HG02623 (cell line): Measurements from ENCODE around the gene PRSS3.
"Not testable (repeated sequence)": the region's sequence is repeated elsewhere in the genome, so short reads cannot be mapped to it uniquely, and the experiment has no call there.

Experiments
- ATAC-seq: cut with Tn5 transposase; IDR thresholded peaks from one replicate; pipeline ENCODE4 v1.9.1; 2021; ENCODE audit warnings: moderate library complexity; ENCODE audit not compliant: unreplicated experiment

PRSS3 gene

DNA sequence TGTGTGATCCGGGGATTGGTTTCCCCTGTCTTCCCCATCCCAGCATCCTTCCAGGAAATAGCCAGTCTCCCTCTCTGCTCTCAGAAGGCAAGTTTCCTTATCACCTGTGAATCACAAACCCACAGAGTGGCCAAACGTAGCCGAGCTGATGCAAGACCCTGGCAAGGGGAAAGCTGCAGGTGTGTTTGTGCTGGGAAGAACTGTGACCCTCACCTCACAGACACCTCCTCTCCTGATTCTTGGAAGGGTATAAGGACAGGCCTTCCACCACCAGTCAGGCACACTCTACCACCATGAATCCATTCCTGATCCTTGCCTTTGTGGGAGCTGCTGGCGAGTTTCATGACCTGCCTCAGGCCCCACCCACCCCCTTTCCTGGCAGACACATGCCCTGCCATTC lies at the start of gene PRSS3:
PRSS3 (plus strand) TSS at position 281 of the 400 bp plus-strand sequence; CDS start at position 294, 13 bp downstream.
- no peak for ATAC-seq

DNA sequence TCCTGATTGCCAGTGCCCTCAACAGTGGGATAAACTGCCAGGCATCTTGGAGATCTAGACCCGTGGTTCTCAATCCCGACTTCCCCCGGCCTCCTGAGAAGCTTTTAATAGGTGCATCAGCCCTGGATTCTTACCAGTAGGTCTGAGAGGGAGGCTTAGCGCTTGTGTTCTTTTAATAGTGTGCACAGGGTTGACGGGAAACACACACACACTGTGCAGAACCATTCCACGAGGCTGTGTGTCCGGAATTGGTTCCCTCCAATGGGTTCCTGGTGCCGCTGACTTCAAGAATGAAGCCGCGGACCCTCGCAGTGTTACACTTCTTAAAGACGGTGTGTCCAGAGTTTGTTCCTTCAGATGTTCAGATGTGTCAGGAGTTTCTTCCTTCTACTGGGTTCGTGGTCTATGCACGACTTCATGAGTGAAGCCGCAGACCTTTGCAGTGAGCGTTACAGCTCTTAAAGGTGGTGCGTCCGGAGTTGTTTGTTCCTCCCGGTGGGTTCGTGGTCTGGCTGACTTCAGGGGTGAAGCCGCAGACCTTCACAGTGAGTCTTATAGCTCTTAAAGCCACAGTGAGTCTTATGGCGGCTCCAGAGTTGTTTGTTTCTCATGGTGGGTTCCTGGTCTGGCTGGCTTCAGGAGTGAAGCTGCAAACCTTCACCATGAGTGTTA lies 46.6 kb upstream of the PRSS3 start:
- ATAC-seq = no peak

DNA sequence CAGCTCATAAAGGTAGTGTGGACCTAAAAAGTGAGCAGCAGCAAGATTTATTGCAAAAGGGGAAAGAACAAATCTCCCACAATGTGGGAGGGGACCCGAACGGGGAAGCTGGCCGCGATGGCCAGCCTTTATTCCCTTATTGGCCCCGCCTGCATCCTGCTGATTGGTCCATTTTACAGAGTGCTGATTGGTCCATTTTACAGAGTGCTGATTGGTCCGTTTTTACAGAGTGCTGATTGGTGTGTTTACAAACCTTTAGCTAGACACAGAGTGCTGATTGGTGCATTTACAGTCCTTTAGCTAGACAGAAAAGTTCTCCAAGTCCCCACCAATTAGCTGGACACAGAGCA lies 46.1 kb upstream of the PRSS3 start:
- not testable (repeated sequence) for ATAC-seq

GRCh38 chr9:33750307-33750838 lies 45.0 kb upstream of the PRSS3 start:
- ATAC-seq = no peak

- no peak for ATAC-seq
Observed at GRCh38 chr9:33750839-33751339, 44.5 kb upstream of the PRSS3 start.

DNA sequence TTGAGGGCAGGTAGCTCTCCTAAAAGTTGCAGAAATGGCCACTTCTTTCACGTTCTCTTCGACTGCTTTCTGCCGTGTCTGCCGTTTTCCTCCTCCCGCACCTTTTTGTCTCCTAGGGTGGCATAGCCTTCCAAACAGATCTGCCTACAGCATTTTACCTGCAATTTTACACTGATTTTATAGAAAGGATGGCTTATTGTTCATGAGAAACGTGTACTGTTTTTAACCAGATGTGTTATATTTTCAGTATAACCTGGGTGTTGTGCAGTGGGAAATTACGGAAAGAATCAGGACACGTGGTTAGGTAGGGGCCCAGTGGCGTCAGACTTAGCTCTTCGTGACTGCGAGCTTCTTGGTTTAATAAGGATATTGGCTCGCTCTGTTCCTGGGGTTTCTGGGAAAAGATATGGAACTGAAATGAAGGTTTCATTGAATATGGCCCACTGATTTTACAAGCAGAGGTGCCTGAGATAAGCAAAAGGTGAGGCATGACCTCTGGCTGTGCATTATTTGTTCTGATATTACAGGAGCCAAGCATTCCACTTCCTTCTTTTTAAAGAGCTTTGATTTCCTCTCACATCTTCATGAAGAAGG lies 43.7 kb upstream of the PRSS3 start:
- ATAC-seq = no peak

- ATAC-seq = no peak
Observed at GRCh38 chr9:33752130-33752637, 43.2 kb upstream of the PRSS3 start.

DNA sequence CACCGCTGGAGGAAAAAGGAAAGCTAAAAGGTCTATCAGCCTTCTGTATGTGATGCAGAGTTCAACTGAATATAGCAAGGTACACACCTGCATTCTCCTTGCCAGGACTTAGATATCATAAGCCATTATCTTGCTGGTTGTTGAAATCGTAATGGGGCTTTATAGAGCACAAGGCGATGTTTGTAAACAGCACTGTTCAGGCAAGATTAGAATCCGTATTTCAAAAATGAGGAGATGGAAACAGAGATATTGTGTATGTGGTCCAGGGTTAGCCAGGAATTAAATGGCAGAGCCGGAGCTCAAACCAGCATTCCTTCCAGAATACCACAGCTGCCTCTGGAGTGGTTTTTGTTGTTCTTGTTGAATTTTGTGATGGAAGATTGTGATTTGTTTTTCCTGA lies 42.6 kb upstream of the PRSS3 start:
- ATAC-seq = not testable (repeated sequence)

DNA sequence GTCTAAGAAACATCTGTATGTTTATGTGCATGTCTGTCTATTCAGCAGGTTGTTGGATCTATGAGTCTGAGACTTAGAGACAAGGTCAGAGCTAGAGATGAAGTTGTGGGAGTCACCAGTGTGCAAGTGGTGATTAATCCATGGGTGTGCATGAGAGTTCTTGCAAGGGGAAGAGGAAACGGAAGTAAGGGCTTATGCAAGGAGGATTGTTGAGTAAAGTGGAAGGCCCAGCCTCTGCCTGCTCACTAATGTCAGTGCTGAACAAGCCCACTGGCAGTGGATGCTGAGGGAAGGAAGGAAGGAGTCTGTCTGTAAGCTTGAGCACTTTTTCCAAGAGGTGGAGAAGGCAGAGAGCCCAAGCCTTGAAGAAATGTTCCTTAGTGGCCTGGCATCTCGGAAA lies 35.7 kb upstream of the PRSS3 start:
- ATAC-seq = not testable (repeated sequence)

GRCh38 chr9:33762343-33762742 lies 33.0 kb upstream of the PRSS3 start:
- ATAC-seq = no peak

GRCh38 chr9:33763709-33764108 lies 31.7 kb upstream of the PRSS3 start:
- ATAC-seq = not testable (repeated sequence)

DNA sequence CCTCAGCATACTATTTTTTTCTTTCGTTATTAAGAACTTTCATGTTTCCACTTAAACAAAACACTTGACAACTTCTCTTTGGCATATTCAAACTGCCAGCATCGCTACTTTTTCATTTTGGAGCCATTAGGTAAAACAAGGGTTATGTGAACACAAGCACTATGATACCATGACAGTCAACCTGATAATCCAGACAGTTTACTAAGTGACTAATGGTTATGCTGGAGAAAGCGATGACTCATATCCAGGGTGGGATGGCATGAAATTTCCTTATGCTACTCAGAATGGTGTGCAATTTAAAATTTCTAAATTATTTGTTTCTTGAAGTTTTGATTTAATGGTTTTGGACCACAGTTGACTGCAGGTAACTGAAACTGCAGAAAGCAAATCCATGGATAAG lies 29.9 kb upstream of the PRSS3 start:
- no peak for ATAC-seq

- not testable (repeated sequence) for ATAC-seq
Observed at GRCh38 chr9:33770156-33770880, 25.0 kb upstream of the PRSS3 start.

- ATAC-seq = not testable (repeated sequence)
Observed at GRCh38 chr9:33773135-33773534, 22.2 kb upstream of the PRSS3 start.

DNA sequence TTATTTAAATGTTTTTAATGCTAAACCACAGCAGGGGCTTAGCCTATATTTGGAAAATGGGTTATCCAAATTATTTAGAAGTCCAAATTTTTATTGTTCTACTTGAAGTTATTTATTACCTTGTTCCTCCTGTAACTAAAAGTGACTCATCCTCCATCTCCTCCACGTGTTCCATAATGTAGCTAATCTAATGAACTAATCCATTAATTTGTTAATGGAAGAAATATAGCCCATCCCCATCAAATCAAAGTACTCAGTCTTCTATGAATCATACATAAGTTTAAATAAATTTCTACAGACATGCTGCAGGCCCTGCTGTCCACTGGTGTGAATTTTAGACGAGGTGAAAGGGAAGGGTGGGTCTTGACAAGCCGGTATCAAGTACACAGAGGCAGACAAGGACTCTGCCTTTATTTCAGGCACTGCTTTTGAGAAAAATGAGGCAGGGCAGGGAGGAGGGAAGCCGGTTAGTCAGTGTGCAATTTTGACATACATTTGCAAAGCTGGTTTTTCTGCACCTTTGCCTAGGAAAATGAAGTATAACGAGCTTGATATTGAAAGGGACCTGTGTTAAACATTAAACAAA lies 21.2 kb upstream of the PRSS3 start:
- not testable (repeated sequence) for ATAC-seq

DNA sequence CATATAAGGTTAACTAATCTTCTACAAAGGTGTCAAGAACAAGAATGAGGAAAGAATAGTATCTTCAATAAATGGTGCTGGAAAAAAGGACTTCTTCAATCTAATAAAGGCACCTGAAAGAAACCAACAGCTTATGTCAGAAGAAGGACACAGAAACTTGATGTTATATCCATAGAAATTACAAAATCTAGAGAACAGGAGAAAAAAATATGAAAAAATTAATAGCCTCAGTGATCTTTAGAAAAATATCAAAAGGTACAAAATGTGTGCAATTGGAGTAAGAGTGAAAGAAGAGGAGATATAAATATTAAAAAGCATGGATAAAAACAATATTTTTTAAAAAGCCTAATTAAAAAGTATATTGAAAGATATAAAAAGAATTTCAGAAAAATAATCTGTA lies 18.8 kb upstream of the PRSS3 start:
- ATAC-seq = no peak

DNA sequence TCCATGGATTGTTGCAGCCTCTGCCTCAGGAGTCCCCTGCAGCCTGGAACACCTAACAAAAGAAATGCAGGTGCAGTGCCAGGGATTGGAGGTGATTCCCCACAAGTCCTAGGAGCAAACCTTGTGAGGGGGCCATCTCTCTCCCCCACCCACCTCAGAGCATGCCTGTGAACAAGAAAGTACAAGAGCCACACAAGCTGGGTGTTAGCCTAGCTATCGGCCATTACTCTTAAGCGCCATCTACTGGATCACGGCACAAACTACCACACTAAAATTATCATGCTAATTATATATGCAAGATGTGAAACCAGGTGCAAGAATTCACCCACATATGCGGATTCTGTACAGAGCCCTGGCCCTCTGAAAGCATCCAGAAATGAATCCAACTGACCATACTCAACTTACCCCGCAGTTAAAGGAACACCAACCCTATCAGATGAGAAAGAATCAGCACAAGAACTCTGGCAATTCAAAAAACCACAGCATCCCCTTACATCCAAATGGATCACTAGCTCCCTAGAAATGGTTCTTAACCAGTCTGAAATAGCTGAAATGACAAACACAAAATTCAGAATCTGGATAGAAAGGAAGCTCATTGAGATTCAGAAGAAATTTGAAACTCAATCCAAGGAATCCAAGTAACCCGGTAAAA lies 16.5 kb upstream of the PRSS3 start:
- peak; percentile 53 for ATAC-seq

GRCh38 chr9:33780276-33780675 lies 15.1 kb upstream of the PRSS3 start:
- no peak for ATAC-seq

DNA sequence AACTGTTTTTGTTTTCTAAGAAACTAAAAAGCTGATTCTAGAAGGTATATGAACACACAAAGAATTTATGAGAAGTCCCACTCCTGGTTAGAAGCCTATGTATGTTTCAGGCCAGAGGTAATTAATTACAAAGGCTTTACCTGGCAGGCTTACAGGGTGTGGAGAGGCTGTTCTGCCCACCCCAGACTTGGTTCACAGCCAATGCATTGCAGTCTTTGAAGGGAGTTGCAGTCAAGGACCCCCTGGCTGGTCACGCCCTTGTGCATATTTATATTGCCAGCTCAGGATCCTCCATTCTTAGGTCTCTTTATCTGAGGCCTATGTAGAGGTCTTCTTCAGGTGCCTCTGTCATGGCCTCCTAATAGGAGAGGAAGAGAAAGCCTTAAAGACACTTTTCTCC lies 13.6 kb upstream of the PRSS3 start:
- no peak for ATAC-seq

- ATAC-seq = no peak
Observed at GRCh38 chr9:33782395-33783152, 12.8 kb upstream of the PRSS3 start.
